GM19023 (cell line): ENCODE data around the gene DIP2B.
"Not testable (repeated sequence)": the region's sequence is repeated elsewhere in the genome, so short reads cannot be mapped to it uniquely, and the experiment has no call there.

Experiments used
- ATAC-seq: cut with Tn5 transposase; IDR thresholded peaks from one replicate; pipeline ENCODE4 v1.9.1; 2021; ENCODE audit warnings: mild to moderate bottlenecking, moderate library complexity; ENCODE audit not compliant: unreplicated experiment

DIP2B gene, protein sequence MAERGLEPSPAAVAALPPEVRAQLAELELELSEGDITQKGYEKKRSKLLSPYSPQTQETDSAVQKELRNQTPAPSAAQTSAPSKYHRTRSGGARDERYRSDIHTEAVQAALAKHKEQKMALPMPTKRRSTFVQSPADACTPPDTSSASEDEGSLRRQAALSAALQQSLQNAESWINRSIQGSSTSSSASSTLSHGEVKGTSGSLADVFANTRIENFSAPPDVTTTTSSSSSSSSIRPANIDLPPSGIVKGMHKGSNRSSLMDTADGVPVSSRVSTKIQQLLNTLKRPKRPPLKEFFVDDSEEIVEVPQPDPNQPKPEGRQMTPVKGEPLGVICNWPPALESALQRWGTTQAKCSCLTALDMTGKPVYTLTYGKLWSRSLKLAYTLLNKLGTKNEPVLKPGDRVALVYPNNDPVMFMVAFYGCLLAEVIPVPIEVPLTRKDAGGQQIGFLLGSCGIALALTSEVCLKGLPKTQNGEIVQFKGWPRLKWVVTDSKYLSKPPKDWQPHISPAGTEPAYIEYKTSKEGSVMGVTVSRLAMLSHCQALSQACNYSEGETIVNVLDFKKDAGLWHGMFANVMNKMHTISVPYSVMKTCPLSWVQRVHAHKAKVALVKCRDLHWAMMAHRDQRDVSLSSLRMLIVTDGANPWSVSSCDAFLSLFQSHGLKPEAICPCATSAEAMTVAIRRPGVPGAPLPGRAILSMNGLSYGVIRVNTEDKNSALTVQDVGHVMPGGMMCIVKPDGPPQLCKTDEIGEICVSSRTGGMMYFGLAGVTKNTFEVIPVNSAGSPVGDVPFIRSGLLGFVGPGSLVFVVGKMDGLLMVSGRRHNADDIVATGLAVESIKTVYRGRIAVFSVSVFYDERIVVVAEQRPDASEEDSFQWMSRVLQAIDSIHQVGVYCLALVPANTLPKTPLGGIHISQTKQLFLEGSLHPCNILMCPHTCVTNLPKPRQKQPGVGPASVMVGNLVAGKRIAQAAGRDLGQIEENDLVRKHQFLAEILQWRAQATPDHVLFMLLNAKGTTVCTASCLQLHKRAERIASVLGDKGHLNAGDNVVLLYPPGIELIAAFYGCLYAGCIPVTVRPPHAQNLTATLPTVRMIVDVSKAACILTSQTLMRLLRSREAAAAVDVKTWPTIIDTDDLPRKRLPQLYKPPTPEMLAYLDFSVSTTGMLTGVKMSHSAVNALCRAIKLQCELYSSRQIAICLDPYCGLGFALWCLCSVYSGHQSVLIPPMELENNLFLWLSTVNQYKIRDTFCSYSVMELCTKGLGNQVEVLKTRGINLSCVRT (N-terminal part only)

DNA sequence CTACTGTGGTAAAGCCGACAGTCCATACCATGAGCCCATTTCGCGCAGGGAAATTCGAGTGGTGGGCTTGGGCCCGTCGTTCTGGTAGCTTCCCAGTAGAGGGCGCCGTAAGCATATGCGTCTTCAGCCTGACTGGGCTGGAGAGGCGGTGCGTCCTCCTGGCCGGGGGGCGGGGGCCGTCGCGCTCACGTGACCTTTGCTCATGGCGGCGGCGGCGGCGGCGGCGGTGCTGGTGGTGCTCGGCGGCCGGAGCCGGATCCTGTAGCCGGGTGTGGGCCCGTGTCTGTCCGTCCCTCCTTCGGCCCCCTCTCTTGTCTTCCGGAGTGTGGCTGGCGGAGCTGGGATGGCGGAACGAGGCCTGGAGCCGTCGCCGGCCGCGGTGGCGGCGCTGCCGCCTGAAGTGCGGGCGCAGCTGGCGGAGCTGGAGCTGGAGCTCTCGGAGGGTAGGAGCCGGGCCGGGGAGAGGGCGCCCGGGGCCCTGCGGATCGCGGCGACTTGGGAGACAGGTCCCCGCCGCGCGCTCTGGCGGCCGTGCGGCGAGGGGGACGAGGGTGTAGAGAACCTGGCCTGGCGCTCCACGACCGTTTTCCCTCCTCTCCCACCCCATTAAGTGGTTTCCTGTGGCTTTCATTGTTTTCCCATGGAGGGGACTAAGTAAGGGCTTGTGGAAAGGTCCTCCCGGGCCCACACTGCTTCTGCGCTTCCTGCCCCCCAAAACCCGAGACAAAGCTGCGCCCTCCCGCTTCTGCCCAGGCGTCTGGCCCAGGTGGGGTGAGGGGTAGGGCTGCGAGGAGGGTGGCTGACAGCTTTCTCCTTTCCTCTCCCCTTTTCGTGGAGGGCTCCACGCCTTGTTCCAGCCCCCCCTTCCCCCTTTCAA lies at the start of gene DIP2B:
Gene DIP2B (plus strand): TSS at position 188 of the 877 bp plus-strand sequence. CDS start 156 bp downstream, at position 344.
- ATAC-seq = peak; percentile 76

- no peak for ATAC-seq
These were observed 46.2 kb upstream of the DIP2B start for GRCh38 chr12:50458606-50459005.

DNA sequence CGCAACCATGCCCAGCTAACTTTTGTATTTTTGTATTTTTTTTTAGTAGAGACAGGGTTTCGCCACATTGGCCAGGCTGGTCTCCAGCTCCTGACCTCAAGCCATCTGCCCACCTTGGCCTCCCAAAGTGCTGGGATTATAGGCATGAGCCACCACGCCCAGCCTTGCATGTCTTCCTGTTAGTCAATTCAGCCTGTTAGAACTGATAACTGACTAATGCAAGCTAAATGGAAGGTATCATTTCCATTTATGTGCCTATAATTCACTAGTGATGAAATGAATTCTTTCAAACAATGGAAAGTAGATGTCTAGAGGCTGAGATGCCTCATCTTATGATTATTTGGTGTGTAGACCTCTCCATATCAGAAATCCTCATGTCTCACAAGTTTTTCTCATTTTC lies 37.3 kb upstream of the DIP2B start:
- ATAC-seq = no peak

- ATAC-seq = no peak
These were observed 27.4 kb upstream of the DIP2B start for GRCh38 chr12:50477241-50477832.

GRCh38 chr12:50482571-50482970 lies 22.2 kb upstream of the DIP2B start:
- ATAC-seq = no peak

DNA sequence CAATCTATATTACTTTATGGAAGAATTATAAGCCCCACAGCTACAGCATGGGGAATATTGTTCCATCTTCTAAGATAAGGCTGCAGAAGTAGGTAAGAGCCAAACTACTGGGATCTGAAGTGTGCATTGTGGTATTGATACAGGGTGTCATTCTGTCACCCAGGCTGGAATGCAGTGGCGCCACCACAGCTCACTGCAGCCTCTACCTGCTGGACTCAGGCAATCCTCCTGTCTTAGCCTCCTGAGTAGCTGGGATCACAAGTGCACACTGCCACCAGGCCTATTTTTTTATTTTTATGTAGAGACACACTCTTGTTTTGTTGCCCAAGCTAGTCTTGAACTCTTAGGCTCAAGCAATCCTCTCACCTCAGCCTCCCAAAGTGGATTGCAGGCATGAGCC lies 21.3 kb upstream of the DIP2B start:
- no peak for ATAC-seq

GRCh38 chr12:50488801-50489200 lies 16.0 kb upstream of the DIP2B start:
- ATAC-seq = no peak

DNA sequence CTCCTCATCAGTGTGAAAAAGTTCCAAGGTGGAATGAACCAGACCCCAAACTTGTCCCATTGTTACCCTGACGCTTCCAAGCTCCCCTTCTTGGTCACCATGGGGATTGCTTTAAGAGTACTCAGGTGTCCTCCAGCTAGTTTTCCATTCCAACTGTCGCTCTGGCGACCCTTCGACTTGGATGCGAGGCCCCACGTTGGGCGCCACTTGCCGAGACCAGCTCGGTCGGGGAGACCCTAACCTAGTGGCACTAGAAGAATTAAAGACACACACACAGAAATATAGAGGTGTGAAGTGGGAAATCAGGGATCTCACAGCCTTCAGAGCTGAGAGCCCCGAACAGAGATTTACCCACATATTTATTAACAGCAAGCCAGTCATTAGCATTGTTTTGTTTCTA lies 6.7 kb upstream of the DIP2B start:
- not testable (repeated sequence) for ATAC-seq

DNA sequence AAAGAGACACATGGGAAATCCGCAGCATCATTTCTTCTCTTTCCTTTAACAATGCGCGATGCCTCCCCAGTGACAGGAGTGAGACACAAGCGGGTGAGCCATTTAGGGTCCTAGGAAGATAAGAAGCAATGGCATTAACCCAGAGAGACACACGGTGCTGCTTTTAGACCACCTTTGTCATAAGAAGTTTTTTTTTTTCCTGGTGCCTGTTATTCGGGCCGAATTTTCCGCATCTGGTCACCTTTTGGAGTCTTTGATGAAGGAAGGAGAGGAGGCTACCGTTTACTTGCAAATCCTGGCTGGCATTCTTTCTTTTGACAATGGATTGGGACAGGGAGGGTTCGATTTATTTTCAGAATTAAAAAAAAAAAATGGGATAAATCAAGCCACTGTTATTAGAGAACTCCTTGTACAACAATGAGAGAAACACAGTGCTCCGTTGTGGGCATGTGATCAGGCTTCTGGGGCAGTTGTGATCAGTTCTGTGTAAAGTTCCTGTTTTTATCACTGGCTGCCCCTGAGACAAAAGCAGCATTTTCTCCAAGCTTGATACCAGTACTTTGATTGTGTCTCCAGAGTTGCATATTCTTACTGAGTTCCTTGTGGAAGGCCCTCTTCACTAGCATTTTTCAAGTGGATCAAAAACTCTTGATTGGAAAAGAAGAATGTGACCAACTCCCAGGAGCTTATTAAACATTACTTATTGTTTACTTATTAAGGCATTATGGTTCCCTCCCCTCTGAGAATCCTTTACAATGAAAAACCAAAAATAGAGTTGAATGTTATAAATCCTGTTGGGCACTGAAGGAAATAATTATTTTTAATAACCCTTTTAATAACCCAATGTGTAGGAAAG lies 1.1 kb downstream of the DIP2B start:
- ATAC-seq = no peak

GRCh38 chr12:50506753-50507473 lies 2.1 kb downstream of the DIP2B start:
- no peak for ATAC-seq

GRCh38 chr12:50507474-50507838 lies 2.7 kb downstream of the DIP2B start:
- no peak for ATAC-seq

DNA sequence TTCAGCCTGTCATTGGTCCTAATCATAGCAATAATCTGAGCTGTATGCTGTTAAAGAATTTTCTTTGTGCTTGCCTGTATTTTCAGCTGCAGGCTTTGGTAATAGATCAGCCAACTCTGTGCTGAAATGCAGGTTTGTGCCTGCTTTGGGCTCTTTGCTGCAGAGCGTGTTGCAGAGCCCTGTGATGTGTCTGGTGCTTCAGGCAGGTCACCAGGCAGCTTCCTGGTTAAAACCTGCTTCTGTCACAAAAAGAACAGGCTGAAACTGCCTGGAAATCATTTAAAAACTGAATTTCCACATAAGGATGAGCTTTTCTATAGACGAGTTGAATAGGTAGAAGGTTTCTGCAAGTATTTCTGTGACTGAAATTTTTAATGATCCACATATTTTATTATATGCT lies 3.1 kb downstream of the DIP2B start:
- ATAC-seq = no peak

DNA sequence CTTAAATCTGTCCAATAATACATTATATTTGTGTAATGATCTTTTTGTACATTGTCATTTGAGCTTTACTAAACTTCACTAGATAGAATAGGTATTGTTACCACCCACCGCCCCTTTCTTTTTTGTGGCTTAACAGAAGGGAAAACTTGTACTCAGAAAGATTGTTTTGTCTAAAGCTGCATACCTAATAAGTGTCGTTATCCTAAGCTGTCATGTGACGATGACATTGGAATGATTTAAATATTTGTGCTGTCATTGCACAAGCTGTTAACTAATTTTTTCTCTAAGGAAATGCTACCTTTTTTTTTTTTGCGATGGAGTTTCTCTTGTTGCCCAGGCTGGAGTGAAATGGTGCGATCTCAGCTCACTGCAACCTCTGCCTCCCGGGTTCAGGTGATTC lies 3.6 kb downstream of the DIP2B start:
- ATAC-seq = no peak

DNA sequence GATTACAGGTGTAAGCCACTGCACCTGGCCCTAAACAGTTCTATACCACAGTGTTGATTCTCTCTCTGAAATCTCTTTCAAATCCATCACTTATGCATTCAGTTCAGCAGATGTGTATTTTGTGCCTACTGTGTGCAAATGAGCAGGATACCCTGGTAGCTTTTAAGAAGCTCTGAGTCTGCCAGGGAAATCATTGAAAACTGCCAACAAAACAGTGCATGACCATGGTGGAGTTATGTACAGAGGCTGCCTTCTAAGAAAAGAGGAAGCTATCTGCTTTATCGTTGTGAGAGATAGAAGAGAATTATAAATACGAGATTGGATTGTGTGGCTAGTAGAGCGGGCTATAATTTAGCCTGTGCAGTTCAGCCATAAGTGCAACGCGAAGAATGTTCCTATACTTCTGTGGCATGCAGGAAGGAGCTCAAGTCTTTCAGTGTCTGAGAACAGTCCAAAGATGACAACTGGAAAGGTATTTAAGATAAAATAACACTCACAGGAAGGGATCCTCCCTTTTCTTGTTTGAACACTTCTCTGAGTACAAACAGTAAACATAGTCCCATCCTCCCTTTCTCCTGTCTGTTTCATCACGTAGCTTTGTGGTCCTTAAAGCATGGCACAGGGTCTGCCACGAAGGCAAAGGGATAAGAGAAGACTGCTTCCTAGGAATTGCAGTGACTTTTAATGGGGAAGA lies 4.3 kb downstream of the DIP2B start:
- no peak for ATAC-seq

DNA sequence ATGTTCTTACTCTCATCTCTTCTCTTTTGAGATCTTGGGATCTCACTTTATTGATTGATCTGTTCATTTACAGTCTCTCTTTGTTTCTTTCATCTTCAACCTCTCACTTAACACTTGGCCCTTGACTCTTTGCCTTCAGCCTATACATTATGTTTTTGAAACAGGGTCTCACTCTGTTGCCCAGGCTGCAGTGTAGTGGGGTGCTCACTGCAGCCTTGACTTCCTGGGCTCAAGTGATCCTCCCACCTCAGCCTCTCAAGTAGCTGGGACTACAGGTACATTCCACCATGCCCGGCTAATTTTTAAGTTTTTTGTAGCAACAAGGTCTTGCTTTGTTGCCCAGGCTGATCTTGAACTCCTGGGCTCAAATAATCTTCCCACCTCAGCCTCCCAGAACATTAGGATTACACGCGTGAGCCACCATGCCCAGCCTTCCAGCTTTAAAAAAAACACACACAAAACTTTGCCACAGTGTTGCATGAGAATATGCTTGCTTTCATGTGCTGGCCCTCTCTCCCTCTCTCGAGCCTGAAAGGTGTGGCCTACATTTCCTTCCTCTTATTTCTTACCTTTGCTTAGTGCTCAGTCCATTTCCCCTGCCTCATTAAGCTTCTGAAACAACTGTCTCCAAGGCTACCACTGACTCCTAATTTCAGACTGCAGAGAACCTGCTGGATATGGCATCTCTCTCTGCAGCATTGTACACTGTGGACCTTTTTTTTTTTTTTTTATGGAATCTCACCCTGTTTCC lies 9.9 kb downstream of the DIP2B start:
- no peak for ATAC-seq

- ATAC-seq = no peak
These were observed 10.8 kb downstream of the DIP2B start for GRCh38 chr12:50515587-50515986.
